ENCODE results near the gene CENPF. TPM values are rescaled to one million over a fixed set of nuclear protein-coding genes. Genes with fewer than 3 reads are reported as not detected.

Gene CENPF
- total RNA-seq, 1 donor: 30.7 TPM

DNA sequence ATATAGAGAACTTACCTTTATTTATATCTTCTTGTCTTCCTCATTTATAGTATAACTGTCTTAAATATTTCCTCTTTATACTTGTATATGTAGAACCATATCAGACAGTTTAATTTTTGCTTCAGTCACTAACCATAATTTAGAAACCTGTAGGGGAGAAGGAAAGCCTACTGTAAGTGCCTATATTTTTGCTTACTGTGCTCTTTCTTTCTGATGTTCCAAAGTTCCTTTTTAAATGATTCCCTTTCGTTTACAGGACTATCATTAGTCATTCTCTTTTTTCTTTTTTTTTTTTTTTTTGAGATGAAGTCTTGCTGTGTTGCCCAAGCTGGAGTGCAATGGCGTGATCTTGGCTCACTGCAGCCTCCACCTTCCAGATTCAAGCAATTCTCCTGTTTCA, 109.7 kb downstream of the CENPF start:
- DNase-seq (ENCODE audit: low read depth): no peak
- H3K4me3 ChIP-seq (ENCODE audit: low read depth, low read length): no peak overlapping the region
- TF ChIP-seq, protein P1, sequence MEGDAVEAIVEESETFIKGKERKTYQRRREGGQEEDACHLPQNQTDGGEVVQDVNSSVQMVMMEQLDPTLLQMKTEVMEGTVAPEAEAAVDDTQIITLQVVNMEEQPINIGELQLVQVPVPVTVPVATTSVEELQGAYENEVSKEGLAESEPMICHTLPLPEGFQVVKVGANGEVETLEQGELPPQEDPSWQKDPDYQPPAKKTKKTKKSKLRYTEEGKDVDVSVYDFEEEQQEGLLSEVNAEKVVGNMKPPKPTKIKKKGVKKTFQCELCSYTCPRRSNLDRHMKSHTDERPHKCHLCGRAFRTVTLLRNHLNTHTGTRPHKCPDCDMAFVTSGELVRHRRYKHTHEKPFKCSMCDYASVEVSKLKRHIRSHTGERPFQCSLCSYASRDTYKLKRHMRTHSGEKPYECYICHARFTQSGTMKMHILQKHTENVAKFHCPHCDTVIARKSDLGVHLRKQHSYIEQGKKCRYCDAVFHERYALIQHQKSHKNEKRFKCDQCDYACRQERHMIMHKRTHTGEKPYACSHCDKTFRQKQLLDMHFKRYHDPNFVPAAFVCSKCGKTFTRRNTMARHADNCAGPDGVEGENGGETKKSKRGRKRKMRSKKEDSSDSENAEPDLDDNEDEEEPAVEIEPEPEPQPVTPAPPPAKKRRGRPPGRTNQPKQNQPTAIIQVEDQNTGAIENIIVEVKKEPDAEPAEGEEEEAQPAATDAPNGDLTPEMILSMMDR (IDR thresholded peaks at IDR 0.05; ENCODE audit: insufficient read depth, low read depth, low read length): no peak

Other genes starting within 250 kb of the CENPF start
- 77.3 and 104 TPM in 2 replicates for gene PTPN14, start 51.6 kb upstream of the CENPF start, total RNA-seq